Hematopoietic multipotent progenitor cell treated with erythropoietin and hydrocortisone succinate and interleukin-3 and kit ligand, for 6 days (in vitro differentiated cells): ENCODE data around the gene MUC15.
"Not testable (repeated sequence)": the region's sequence is repeated elsewhere in the genome, so short reads cannot be mapped to it uniquely, and the experiment has no call there.

Experiments used
- DNase-seq: peaks from one replicate; pipeline ENCODE4 v3.0.0-alpha.2; 2015

The MUC15 gene

DNA sequence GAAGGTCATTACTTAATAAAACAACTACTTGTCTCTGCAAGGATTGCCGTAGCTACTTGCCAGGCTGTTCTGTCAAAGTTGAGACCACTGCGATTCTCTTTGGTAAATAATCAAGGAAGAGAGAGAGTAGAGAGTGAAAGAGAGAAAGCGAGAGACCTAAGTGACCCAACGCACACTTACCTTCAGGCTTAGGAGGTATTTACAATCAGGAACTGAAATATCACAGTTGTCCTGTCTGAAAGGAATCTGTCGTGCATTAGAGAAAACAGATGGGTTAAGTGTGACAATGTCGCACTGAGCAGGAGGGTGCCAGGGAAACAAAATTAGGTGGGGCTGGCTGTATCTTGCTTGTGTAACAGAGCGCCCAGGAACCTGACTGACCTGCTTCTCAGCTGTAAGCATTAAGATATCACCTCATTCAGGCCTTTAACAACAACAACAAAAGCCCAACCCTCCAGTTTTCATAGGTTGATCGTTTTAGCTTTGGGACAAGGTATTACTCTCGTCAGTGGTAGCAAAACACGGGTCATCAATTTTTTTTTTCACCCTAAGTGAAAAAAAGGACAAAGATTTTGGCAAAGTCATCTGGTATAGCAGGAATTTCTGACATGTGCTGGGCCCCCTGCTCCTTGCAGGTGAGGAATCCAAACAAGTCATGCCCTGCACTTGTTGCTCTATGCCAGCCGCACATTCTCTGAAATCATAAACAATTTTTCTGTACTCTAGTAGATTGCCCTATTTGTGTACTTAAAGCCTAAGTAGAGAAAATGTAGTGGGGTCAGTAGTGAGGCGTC, at the start of gene MUC15:
Gene MUC15 (minus strand): TSS at position 403 of the 794 bp plus-strand sequence. CDS start 5,169 bp downstream, outside the sequence.
- no peak for DNase-seq

DNA sequence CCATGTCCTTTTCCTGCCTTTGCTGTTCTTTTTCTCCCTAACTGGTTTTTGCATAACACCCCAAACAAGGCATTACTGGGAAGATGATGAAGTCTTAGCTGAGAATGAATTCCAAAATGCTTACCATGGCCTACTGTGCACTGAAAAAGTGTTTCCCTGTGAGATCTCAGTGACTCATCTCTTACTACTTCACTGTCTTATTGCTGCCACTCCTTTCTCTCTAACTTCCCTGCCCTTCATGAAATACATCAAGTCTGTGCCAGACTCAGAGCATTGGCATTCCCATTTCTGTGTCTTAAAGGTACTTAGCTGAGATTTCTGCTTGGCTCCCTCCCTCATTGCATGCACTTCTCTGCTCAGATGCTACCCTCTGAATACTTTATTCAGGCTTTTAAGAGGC, 49.1 kb upstream of the MUC15 start:
- DNase-seq = no peak

DNA sequence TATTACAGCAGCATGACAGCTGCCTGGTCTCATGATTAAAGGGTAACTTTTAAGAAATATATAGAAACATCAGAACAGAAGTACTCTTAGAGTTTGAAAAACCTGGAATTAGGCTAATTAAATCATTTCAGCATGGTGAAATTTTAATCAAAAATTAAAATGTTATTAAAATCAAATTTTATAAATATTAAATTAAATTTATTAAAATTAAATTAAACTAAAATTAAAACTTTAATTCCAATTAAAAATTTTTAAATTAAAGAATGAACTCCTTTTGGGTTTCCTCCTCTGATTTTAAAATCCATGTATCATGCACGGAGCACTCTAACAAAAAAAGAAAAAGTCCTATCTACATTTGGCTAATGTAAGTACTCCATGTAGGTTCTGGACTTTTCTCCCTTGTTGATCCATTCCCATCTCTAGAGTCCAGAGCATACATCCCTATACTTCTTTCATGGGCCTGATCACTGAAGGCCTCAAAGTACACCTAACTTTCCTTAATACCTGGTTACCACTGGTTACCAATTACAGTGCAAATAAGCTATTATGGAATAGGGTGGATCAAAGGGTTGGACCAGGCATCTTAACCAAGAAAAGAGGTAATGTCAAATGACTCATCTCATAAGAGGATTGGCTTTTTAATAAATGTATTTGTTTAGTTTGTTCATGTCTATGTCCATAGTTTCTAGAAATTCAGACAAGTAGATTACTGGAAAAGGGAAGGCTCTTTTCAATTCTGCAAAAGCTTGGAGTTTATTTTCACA, 48.4 kb upstream of the MUC15 start:
- no peak for DNase-seq

DNA sequence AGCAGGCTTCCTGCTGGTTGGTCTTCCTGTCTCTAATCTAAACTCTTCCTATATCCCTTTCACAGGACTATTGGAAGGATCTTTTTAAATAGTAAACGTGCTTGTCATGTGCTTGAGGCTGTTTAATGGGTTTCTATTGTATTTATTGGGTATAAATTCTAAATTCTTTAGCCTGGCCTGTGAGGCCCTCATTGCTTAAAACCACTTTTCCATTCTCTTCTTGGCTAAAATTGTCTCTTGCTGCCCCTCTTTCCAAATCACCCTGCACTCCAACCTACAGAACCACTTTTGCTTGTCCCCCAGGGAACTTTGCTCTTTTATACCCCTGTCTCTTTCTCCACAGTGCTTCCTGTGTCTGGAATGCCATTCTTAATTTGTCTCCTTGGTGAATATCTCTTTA, 46.4 kb upstream of the MUC15 start:
- no peak for DNase-seq

GRCh38 chr11:26613759-26614158, 41.7 kb upstream of the MUC15 start:
- DNase-seq = no peak

DNA sequence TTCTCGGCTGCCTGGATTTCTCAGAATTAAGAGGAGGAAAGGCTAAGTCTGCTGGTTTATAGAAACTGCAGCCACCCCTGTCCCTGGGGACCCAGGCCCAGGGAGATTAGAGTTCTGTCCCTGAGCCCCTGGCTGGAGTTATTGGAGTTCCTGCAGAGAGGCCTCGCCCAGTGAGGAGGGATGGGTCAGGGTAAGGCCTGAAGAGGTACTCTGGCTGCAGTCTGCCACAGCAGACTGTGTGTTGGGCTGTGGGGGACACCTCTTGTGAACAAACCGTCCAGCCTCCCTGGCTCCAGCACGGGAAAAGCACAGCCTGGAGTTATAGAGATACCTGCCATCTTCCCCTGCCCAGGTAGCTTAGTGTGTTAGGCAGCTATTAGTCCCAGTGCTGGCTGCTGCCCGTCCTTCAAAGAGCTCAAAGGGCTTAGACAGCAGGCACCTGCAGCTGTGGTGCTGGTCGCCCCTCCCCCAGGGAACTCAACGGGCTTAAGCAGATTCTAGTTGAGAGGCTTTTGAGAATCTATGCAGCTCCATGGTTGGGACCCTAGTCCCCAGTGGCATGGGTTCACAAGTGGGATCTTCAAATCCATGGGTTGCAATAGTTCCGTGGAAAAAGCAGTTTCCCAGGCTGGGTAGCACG, 36.6 kb upstream of the MUC15 start:
- DNase-seq = no peak

DNA sequence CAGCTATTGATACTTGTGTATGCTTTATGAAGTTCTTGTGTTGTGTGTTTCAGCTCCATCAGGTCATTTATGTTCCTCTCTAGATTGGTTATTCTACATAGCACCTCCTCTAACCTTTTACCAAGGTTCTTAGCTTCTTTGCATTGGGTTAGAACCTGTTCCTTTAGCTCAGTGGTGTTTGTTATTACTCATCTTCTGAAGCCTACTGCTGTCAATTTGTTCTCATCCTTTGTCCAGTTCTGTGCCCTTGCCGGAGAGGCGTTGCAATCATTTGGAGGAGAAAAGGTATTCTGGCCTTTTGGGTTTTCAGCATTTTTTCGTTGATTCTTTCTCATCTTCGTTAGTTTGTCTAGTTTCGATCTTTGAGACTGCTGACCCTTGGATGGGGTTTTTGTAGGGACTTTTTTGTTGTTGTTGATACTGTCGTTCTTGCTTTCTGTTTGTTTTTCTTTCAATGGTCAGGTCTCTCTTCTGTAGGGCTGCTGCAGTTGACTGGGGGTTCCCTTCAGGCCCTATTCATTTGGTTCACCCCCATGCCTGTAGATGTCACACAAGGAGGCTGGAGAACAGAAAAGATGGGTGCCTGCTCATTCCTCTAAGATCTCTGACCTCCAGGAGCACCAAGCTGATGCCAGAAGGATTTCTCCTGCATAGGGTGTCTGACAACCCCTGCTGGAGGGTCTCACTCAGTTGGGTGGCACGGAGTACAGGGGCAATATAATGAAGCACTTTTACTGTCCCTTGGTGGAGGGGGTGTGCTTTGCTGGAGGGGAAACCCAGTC, 35.9 kb upstream of the MUC15 start:
- DNase-seq = no peak

- DNase-seq = no peak
Measured at GRCh38 chr11:26599876-26600434, 27.9 kb upstream of the MUC15 start.

DNA sequence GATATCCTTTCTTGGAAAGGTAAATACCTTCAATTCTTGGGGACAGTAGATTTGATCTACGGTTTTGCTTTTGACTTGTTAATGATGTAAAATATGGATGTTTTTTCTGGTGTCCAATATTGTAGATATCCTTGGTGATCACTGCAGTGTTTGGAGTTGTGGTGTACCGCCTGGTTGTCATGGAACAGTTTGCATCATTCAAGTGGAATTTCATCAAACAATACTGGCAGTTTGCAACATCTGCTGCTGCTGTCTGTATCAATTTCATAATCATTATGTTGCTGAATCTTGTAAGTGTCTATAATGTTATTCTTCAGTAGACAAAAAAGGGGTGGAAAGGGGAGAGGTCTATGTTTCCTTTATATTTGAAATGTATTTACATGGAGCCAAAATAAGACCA, 27.4 kb upstream of the MUC15 start:
- DNase-seq = no peak

GRCh38 chr11:26597899-26598298, 25.8 kb upstream of the MUC15 start:
- DNase-seq = no peak

- not testable (repeated sequence) for DNase-seq
Measured at GRCh38 chr11:26597049-26597689, 25.1 kb upstream of the MUC15 start.

GRCh38 chr11:26595207-26595865, 23.3 kb upstream of the MUC15 start:
- DNase-seq = not testable (repeated sequence)

DNA sequence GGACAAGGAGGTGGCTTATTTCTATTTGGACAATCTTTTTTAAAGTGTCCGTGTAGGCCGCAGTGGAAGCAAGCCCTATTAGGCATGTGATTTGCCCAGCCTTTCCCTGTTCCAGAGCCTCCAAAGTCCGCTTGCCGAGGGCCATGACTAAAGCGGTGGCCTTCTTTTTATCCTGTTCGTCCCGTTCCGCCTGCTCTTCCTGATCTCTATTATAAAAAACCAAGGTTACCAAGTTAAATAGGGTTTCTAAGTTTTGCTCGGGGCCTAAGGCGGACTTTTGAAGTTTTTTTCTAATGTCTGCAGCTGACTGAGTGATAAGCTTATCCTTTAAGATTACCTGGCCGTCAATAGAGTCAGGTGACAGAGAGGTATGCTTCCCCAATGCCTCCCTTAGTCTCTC, 21.6 kb upstream of the MUC15 start:
- no peak for DNase-seq

GRCh38 chr11:26587073-26587472, 15.0 kb upstream of the MUC15 start:
- no peak for DNase-seq

DNA sequence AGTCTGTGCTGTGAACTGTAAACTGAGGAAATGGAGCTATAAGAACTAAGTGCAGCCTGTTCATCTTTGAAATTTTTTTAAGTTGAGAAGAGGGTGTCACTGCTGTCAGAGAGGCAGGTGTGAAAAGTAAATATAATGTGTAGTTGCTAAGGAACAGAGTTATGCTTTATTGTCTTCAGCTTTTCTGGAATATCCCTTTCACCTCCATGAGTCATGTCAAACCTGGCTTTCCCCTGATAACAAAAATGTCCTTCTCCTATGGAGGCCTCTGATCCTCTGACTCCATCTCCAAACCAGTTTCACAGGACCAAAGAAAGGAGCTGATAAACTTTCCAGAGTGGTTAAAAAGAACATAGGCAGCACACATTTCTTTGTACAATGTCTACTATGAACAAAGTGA, 12.8 kb upstream of the MUC15 start:
- no peak for DNase-seq

DNA sequence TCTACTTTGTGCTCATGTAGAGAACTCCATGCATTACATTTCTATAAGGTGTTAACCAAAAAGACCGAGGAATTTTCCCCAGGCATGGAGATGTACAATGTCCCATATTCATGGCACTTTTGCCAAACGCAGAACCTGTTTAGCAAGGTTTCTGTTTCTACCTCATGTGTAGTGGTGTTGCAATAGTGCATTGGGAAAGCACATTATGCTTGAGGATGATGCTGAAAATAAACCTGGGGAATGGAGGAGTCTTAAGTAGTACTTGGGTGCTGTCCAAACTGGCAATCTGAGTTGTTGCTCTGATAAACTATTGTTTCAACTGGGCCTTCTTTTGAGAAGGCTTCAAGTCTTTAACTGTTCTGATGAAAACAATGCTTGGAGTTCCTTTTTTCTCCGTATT, 11.5 kb upstream of the MUC15 start:
- no peak for DNase-seq

GRCh38 chr11:26580929-26581328, 8.9 kb upstream of the MUC15 start:
- no peak for DNase-seq

DNA sequence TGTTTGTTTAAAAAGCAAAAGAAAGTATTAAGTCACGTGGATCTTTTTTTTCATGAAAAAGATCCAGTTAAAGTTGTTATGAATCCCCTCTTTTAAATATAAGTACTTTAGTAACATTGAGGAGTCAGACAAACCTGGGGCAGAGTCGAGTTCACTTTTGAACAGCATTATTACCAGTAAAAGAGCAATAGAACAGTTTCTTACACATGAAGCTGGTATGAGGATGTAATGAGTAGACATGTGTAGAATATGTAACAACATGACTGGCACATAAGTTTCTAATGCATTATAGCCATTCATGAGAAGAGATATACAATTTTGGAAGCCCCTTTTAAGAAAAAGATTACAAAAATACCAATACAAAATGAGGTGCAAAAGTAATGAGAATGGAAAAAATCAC, 7.6 kb upstream of the MUC15 start:
- DNase-seq = no peak

- no peak for DNase-seq
Measured at GRCh38 chr11:26578998-26579661, 7.1 kb upstream of the MUC15 start.

DNA sequence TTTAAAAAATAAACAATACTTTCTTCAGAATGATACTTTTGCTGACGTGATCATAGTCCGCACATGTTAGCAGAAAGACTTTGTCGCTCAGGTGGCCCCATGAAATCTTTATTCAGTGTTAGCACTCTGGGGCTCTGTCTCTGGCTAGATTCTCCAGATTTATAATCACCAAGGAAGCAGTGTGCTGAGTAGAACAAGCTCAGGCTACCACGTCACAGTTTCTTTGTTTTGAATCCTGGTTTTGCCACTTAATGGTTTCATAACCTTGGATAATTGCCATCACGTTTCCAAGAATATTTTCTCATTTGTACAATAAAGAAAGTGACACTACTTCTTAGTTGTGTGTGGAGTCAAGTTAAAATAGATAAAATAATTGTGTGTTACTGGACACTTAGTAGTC, 3.9 kb upstream of the MUC15 start:
- DNase-seq = no peak

DNA sequence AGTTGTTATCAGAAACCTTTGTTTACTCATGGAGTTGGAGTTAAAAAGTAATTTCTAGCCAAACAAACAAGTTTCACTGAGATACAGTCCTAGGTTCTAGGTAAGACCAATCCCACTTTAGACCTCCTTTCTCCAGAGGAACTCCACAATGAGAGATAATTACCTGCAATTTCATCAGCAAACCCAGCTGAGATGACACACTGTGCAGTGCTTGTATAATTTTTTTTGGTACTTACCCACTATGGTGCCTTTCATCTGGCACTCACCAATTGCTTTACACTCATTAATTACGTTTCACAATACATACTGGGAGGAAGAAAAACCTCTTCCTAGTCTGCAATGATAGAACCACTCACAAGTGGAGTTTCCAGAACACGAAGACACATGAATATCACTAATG, 1.8 kb upstream of the MUC15 start:
- DNase-seq = no peak
